Tibial artery (tissue), 4 donors: ENCODE data around the gene LBHD2.

Experiments used
- DNase-seq, 2 donors: peaks; one replicate each; pipeline ENCODE4 v3.0.0-alpha.2; 2019
- H3K27ac ChIP-seq, 2 donors: fragments of 200-600 bp; sonication (generic) in 1 of 2; 1 replicate in 1 of 2; 2 replicates in 1 of 2; pipeline ENCODE4 v1.5.1; 2018 to 2019; ENCODE audit warnings: mild to moderate bottlenecking in 1 of 2
- H3K27me3 ChIP-seq, 2 donors: fragments of 200-600 bp; sonication (generic) in 1 of 2; one replicate each; pipeline versions ENCODE4 v1.5.1 to v1.6.0; 2016 to 2019
- H3K36me3 ChIP-seq, 3 donors: fragments of 200-600 bp; sonication (generic) in 2 of 3; one replicate each; pipeline ENCODE4 v1.5.1; 2016 to 2019; ENCODE audit warnings: mild to moderate bottlenecking in 2 of 3
- H3K4me1 ChIP-seq, 4 donors: fragments of 200-600 bp; sonication (generic) in 2 of 4; 1 replicate in 3 of 4; 2 replicates in 1 of 4; pipeline ENCODE4 v1.5.1; 2016 to 2019
- H3K4me3 ChIP-seq, 2 donors: fragments of 200-600 bp; sonication (generic) in 1 of 2; 1 replicate in 1 of 2; 2 replicates in 1 of 2; pipeline ENCODE4 v1.5.1; 2018 to 2019; ENCODE audit warnings: mild to moderate bottlenecking in 2 of 2
- H3K9me3 ChIP-seq, 3 donors: fragments of 200-600 bp; sonication (generic) in 1 of 3; one replicate each; pipeline ENCODE4 v1.5.1; 2016 to 2019
- CTCF ChIP-seq, 2 experiments: fragments of 200-600 bp in 1 of 2; fragments of 450-650 bp in 1 of 2; IDR thresholded peaks; one replicate each; pipeline ENCODE4 v1.5.1; 2017 to 2019; ENCODE audit warnings: antibody characterized with exemption in 2 of 2, mild to moderate bottlenecking in 1 of 2, moderate library complexity in 1 of 2
- intact Hi-C: fragments of 100-400 bp; cut with DNase I; formaldehyde crosslinking; loops from one replicate; pipeline ENCODE4 v1.15.0; 2023; ENCODE audit warnings: low total_unique reads

Gene LBHD2

GRCh38 chr14:103129301-103130016, 45.4 kb downstream of the LBHD2 start:
- intact Hi-C loops = no loop called here
- H3K9me3 ChIP-seq = no peaks in the 10 kb centered on the region
- no peak for TF ChIP-seq CTCF (IDR thresholded peaks at IDR 0.05)
- H3K27me3 ChIP-seq = peaks cover 0 to 61% of the 10 kb centered on the region in 2 donors
- H3K4me3 ChIP-seq = no peak overlapping the region
- peak in 1 of 2 donors; percentile 65 for DNase-seq
- peaks cover 0 to 65% (median 11%) of the 10 kb centered on the region in 4 donors for H3K4me1 ChIP-seq
- H3K36me3 ChIP-seq = peaks cover 0 to 22% (median 21%) of the 10 kb centered on the region in 3 donors
- H3K27ac ChIP-seq = no peak overlapping the region

DNA sequence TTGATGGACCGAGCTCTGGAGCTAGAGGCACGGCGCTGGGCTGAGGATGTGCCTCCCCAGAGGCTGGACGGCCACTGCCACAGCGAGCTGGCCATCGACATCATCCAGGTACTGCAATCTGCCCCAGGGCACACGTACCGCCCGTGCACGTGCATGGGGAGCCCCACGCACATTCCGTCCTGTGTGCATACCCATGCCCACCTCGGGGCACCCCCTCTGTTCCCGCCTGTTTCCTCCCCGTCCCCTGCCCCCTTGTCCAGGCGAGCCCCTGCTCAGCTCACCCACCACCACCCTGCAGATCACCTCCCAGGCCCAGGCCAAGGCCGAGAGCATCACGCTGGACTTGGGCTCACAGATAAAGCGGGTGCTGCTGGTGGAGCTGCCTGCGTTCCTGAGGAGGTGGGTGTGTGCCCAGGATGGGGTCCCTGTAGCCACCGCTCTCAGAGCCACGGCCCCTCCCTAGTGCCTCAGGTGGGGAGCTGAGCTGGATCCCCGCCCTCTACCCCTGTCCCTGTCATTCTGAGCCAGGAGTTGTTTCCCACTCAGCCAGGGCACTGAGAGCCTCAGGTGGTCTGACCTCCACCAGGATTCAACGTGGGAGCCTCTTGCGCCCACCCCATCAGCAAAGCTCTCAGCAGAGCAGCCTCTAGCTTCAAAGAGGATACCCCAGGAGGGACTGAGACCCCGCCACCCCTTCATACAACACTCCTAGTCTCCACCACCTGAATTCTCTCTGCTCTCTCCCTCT, 46.2 kb downstream of the LBHD2 start:
- no peak overlapping the region for H3K4me3 ChIP-seq
- H3K27ac ChIP-seq = no peak overlapping the region
- TF ChIP-seq CTCF (IDR thresholded peaks at IDR 0.05) = no peak
- peak in 1 of 2 donors; percentile 15 for DNase-seq
- H3K9me3 ChIP-seq = no peaks in the 10 kb centered on the region
- peaks cover 0 to 29% (median 21%) of the 10 kb centered on the region in 3 donors for H3K36me3 ChIP-seq
- intact Hi-C loops = no loop called here
- H3K27me3 ChIP-seq = peaks cover 0 to 53% of the 10 kb centered on the region in 2 donors
- H3K4me1 ChIP-seq = peaks cover 0 to 60% (median 9%) of the 10 kb centered on the region in 4 donors

DNA sequence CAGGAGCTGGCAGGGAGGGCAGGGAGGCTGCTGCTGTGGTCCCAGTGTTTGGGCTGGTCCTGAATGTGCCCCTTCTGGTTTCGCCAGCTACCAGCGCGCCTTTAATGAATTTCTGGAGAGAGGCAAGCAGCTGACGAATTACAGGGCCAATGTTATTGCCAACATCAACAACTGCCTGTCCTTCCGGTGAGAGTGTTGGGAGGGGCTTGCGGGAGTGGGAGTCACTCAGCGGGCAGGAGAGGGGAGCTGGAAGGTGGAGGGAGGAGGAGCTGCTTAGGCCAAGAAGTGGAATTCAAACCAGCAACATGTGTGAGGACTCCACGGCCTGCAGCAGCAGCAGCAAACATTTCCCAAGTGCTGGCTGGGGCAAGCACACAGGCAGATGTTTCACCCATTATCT, 47.0 kb downstream of the LBHD2 start:
- TF ChIP-seq CTCF (IDR thresholded peaks at IDR 0.05) = no peak
- peak in 1 of 2 donors; percentile 36 for DNase-seq
- peaks cover 0 to 46% of the 10 kb centered on the region in 2 donors for H3K27me3 ChIP-seq
- H3K4me1 ChIP-seq = peaks cover 0 to 55% (median 9%) of the 10 kb centered on the region in 4 donors
- H3K27ac ChIP-seq = no peak overlapping the region
- peaks cover 0 to 35% (median 21%) of the 10 kb centered on the region in 3 donors for H3K36me3 ChIP-seq
- intact Hi-C loops = no loop called here
- no peaks in the 10 kb centered on the region for H3K9me3 ChIP-seq
- no peak overlapping the region for H3K4me3 ChIP-seq

GRCh38 chr14:103131580-103131979, 47.6 kb downstream of the LBHD2 start:
- H3K27ac ChIP-seq = no peak overlapping the region
- peaks cover 0 to 50% (median 7%) of the 10 kb centered on the region in 4 donors for H3K4me1 ChIP-seq
- peaks cover 0 to 39% of the 10 kb centered on the region in 2 donors for H3K27me3 ChIP-seq
- H3K4me3 ChIP-seq = no peak overlapping the region
- intact Hi-C loops = no loop called here
- no peak for TF ChIP-seq CTCF (IDR thresholded peaks at IDR 0.05)
- DNase-seq = no peak
- no peaks in the 10 kb centered on the region for H3K9me3 ChIP-seq
- peaks cover 0 to 38% (median 21%) of the 10 kb centered on the region in 3 donors for H3K36me3 ChIP-seq

- H3K27me3 ChIP-seq = peaks cover 0 to 32% of the 10 kb centered on the region in 2 donors
- intact Hi-C loops = no loop called here
- no peak for TF ChIP-seq CTCF (IDR thresholded peaks at IDR 0.05)
- H3K4me1 ChIP-seq = peaks cover 0 to 42% (median under 1%) of the 10 kb centered on the region in 4 donors
- DNase-seq = peak in 1 of 2 donors; percentile 15
- H3K27ac ChIP-seq = no peak overlapping the region
- peaks cover 0 to 38% (median 21%) of the 10 kb centered on the region in 3 donors for H3K36me3 ChIP-seq
- no peaks in the 10 kb centered on the region for H3K9me3 ChIP-seq
- H3K4me3 ChIP-seq = no peak overlapping the region
Measured at GRCh38 chr14:103132381-103133209, 48.6 kb downstream of the LBHD2 start.
